ENCODE measurements around the gene TACSTD2.
"Not testable (repeated sequence)": the region's sequence is repeated elsewhere in the genome, so short reads cannot be mapped to it uniquely, and the experiment has no call there.

The TACSTD2 gene

GRCh38 chr1:58561633-58562032 is 15.4 kb downstream of the TACSTD2 start:
- DNase-seq (ENCODE audit: extremely low spot score): no peak
- TF ChIP-seq, protein P1, sequence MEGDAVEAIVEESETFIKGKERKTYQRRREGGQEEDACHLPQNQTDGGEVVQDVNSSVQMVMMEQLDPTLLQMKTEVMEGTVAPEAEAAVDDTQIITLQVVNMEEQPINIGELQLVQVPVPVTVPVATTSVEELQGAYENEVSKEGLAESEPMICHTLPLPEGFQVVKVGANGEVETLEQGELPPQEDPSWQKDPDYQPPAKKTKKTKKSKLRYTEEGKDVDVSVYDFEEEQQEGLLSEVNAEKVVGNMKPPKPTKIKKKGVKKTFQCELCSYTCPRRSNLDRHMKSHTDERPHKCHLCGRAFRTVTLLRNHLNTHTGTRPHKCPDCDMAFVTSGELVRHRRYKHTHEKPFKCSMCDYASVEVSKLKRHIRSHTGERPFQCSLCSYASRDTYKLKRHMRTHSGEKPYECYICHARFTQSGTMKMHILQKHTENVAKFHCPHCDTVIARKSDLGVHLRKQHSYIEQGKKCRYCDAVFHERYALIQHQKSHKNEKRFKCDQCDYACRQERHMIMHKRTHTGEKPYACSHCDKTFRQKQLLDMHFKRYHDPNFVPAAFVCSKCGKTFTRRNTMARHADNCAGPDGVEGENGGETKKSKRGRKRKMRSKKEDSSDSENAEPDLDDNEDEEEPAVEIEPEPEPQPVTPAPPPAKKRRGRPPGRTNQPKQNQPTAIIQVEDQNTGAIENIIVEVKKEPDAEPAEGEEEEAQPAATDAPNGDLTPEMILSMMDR (IDR thresholded peaks at IDR 0.05; ENCODE audit: control extremely low read depth, extremely low read depth, low read depth, missing control alignments): no peak
- ChIA-PET CTCF (interaction anchor here (1.2 to 3.6 kb wide), 3 partner anchors 10 to 15 kb away, joined by 3 to 16 read pairs (median 10); partner anchors contain the start of gene OMA1), POLR2A (no interaction called here)

- DNase-seq (ENCODE audit: extremely low spot score): no peak
- CTCF ChIA-PET: interaction anchor here (2.6 kb wide), 1 partner anchor 13 kb away, joined by 9 read pairs; no protein-coding TSS in a partner anchor
- POLR2A ChIA-PET: no interaction called here
- TF ChIP-seq, protein P1 (IDR thresholded peaks at IDR 0.05; ENCODE audit: control extremely low read depth, extremely low read depth, low read depth, missing control alignments): no peak
Measured at GRCh38 chr1:58555393-58555792, 21.7 kb downstream of the TACSTD2 start.

DNA sequence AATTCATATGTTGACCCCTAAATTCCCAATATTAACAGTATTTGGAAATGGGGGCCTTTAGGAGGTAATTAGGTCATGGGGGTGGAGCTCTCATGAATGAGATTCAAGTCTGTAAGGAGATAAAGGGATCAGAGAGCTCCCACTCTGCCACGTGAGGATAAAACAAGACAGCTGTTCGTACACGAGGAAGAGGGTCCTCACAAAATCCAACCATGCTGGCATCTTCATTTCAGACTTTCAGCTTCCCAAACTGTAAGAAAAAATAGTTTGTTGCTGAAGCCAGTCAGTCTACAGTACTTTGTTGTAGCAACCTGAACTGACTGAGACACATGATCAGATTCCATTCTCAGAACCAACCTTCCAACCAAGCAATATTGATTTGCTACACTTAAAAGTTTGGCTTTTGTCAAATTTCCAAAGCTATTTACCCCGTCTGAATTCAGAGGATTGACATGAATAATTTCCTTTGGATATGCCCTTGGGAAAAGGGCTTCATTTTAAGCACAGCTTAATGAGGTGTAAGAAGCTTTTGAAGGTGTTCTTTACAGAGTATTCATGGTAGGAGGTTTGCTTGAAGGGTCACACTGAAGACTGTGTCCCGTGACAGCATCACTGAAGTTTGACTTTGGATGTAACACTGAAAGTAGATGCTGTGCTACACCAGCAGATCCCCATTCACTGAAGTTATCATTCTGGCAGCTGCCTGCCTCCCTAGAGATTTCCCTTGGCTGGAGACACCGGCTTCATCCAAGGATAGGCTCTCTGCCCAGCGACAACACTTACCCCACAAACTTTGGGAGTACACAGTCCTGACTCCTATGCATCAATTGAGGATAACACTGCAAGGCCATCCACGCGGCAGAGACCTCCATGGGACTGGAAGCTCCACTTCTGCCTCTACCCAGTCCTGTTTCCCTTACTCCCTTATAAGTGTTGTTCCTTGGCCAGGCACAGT is 25.6 kb downstream of the TACSTD2 start:
- ChIA-PET CTCF (interaction anchor here (1.3 to 1.7 kb wide), 3 partner anchors 9 to 101 kb away, joined by 3 to 5 read pairs (median 4); no protein-coding TSS in a partner anchor), POLR2A (no interaction called here)
- DNase-seq (ENCODE audit: extremely low spot score): no peak
- TF ChIP-seq, protein P1 (IDR thresholded peaks at IDR 0.05; ENCODE audit: control extremely low read depth, extremely low read depth, low read depth, missing control alignments): no peak

DNA sequence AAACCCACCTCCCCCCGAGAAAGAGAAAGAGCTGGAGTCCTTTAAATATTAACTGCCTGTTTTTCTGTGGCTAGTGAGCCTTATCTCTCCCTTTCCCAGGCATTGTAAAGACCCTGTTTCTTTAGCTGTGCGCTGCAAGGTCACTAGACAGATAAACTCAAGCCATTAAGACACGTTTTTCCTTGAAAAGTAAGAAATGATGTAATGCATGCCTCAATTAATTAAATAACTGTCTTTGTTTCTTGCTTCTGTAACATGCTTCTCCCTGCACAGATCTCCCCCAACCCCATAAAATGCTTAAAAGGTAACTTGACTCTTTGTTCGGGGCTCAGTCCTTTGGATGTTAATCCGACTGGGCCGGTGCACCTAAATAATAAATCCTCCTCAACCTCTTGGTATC is 27.8 kb downstream of the TACSTD2 start:
- CTCF ChIA-PET: interaction anchor here (1.2 to 5.4 kb wide), 4 partner anchors 14 to 102 kb away, joined by 3 to 60 read pairs (median 20); no protein-coding TSS in a partner anchor
- POLR2A ChIA-PET; DNase-seq (ENCODE audit: extremely low spot score): not testable (repeated sequence)

DNA sequence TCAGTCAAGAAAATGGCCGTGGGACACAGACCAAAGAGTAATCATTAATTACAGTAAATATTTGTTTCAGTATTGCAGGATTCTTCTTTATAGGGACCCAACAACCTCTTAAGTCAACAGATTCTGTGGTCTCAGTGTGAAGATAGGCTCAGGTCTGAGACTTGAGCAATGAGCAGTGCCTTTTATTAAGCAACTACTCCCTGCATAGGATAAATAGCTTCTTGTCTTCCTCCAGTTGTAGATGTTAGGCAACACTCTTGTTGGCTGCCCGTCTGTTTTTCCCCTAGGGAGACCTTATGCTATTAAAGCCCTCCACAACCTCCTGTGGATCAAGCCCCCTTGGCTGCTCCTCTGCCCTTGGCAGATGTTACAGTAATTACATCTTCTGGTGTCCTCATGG is 28.7 kb downstream of the TACSTD2 start:
- TF ChIP-seq, protein P1 (IDR thresholded peaks at IDR 0.05; ENCODE audit: control extremely low read depth, extremely low read depth, low read depth, missing control alignments): no peak
- no peak for DNase-seq (ENCODE audit: extremely low spot score)
- ChIA-PET CTCF (interaction anchor here (1.2 to 5.4 kb wide), 6 partner anchors 13 to 103 kb away, joined by 3 to 60 read pairs (median 12); no protein-coding TSS in a partner anchor), POLR2A (no interaction called here)

GRCh38 chr1:58546520-58547308 is 30.3 kb downstream of the TACSTD2 start, which contains the start of gene OMA1:
TSS of gene OMA1 (minus strand) at chr1:58546726. CDS start at chr1:58539294, 7,432 bp downstream.
- peak; percentile 97 for DNase-seq (ENCODE audit: extremely low spot score)
- ChIA-PET POLR2A (interaction anchor here (0.6 to 0.8 kb wide), 4 partner anchors 22 to 794 kb away, joined by 3 to 4 read pairs (median 4); no protein-coding TSS in a partner anchor), CTCF (interaction anchor here (0.6 to 5.4 kb wide), 23 partner anchors 8 to 1212 kb away, joined by 3 to 60 read pairs (median 4); no protein-coding TSS in a partner anchor)
- TF ChIP-seq, protein P1 (IDR thresholded peaks at IDR 0.05; ENCODE audit: control extremely low read depth, extremely low read depth, low read depth, missing control alignments): peak; percentile 98
